ENCODE results near the gene WDR48. TPM values are rescaled to one million over a fixed set of nuclear protein-coding genes. Genes with fewer than 3 reads are reported as not detected.
A peak's percentile ranks its signal among the peaks of the same experiment; 100 is the strongest.

Gene WDR48
- total and polyA plus RNA-seq, 9 of the 15 experiments (the other 6 are each of a cell fraction or from before 2014, with no cell fraction given) = 26.6 to 70.6 (median 48.0) TPM

- WGBS (ENCODE audit: insufficient coverage, low coverage, missing lambda C conversion rate) = 15% methylated on average over 7 of the region's 7 CpGs
- H3K9ac ChIP-seq (ENCODE audit: insufficient read depth in 1 of 2, low read depth in 2 of 2, low read length in 2 of 2) = peak overlapping the region in 1 of 2 experiments; percentile 15; a peak in 1 of 4 replicates
- no peak overlapping the region for H3K27ac ChIP-seq (ENCODE audit: extremely low read depth, low read depth, low read length)
- no peaks in the 10 kb centered on the region for H3K79me2 ChIP-seq (ENCODE audit: control insufficient read depth, insufficient read depth, low read length)
- no peaks in the 10 kb centered on the region for H3K9me1 ChIP-seq (ENCODE audit: control insufficient read depth, insufficient read depth, low read length)
- BruUV-seq (replicated peaks) = no TSS peak
- H3K4me3 ChIP-seq = no peak overlapping the region
- POLR2A ChIA-PET = interaction anchor here (0.6 to 4.1 kb wide), 10 partner anchors 9 to 161 kb away, joined by 3 to 21 read pairs (median 4); no protein-coding TSS in a partner anchor
- H3K36me3 ChIP-seq (ENCODE audit: control insufficient read depth, insufficient read depth, low read length) = no peaks in the 10 kb centered on the region
- ATAC-seq (no peak), FAIRE-seq (no peak), DNase-seq (ENCODE audit: extremely low read depth in 1 of 4, low spot score in 3 of 4) (no peak)
- CTCF ChIA-PET (ENCODE audit: low intra/inter-chr PET ratio) = interaction anchor here (2.2 to 3.0 kb wide), 2 partner anchors 57 to 160 kb away, joined by 10 to 42 read pairs; no protein-coding TSS in a partner anchor
- in situ Hi-C loops (cut with MboI) = loop anchor here (5.0 to 10.0 kb wide), 3 partner anchors 60 to 257 kb away; partner anchors contain the start of gene SLC25A38
- no peaks in the 10 kb centered on the region for H3K27me3 ChIP-seq (ENCODE audit: control insufficient read depth in 2 of 2, insufficient read depth in 2 of 2, low read length in 2 of 2)
- H3K4me1 ChIP-seq (replicated peaks in 1 of 2; ENCODE audit: control insufficient read depth in 2 of 2, insufficient read depth in 2 of 2, low read length in 2 of 2) = no peaks in the 10 kb centered on the region; a peak in 1 of 5 replicates
- H3K9me3 ChIP-seq (replicated peaks; ENCODE audit: control insufficient read depth, insufficient read depth, low read depth, low read length) = no peaks in the 10 kb centered on the region
- H4K20me1 ChIP-seq (replicated peaks; ENCODE audit: control insufficient read depth, insufficient read depth, low read length) = no peaks in the 10 kb centered on the region
- H2AFZ ChIP-seq (ENCODE audit: low read depth, low read length) = no peak overlapping the region
- TF ChIP-seq RFX1 (IDR thresholded peaks at IDR 0.05) = peak; percentile 71; the same call in 1 of the 2 replicates
- no peak for TF ChIP-seq ZNF561 (CRISPR knock-in tag; conservative IDR thresholded peaks at IDR 0.05)
- TF ChIP-seq ETS1 (conservative IDR thresholded peaks at IDR 0.05; ENCODE audit: control insufficient read depth, low read depth, low read length) = no peak
- intact Hi-C loops (cut with micrococcal nuclease) = loop anchor here (2.0 to 5.0 kb wide), 3 partner anchors 21 to 250 kb away; no protein-coding TSS in a partner anchor
- no peak overlapping the region for H3K4me2 ChIP-seq (ENCODE audit: insufficient read depth, low read length)
Measured at GRCh38 chr3:39127269-39127907, 75.6 kb downstream of the WDR48 start.
